A549 (cell line): ENCODE results near the gene ZP2. TPM values are rescaled to one million over a fixed set of nuclear protein-coding genes. Genes with fewer than 3 reads are reported as not detected.
"Not testable (repeated sequence)": the region's sequence is repeated elsewhere in the genome, so short reads cannot be mapped to it uniquely, and the experiment has no call there.

ENCODE experiments used
- ATAC-seq, 2 experiments: fragments of 200-7000 bp in 1 of 2; fragments of >200 bp in 1 of 2; cut with Nextera tagmentation in 1 of 2; cut with Tn5 transposase in 1 of 2; 3 replicates each; pipeline versions ENCODE4 v1.8.0 to v1.9.1; 2018 to 2020; ENCODE audit warnings: mild to moderate bottlenecking in 1 of 2, moderate library complexity in 1 of 2
- CTCF ChIA-PET: fragments of 300-600 bp; sonication (Branson Sonifier 250); formaldehyde crosslinking; extraction: SDS; loops from one replicate; lab custom pipeline; 2021; ENCODE audit warnings: antibody characterized with exemption, inconsistent platforms; lab: Yijun Ruan, JAX
- POLR2A ChIA-PET: fragments of 350-600 bp; formaldehyde crosslinking; extraction: SDS; loops from one replicate; lab custom pipeline; 2021; ENCODE audit warnings: antibody characterized with exemption, inconsistent platforms; lab: Yijun Ruan, JAX
- DNase-seq, 2 experiments: peaks; one replicate each; pipeline versions ENCODE4 v3.0.0 to v3.0.0-alpha.2; 2011 to 2016; ENCODE audit warnings: low read depth in 1 of 2, low spot score in 1 of 2
- FAIRE-seq: peaks from 2 replicates; lab custom pipeline; 2011; peaks lifted over from hg19 to GRCh38; lab: Jason Lieb, UNC
- H3K27ac ChIP-seq, 2 experiments: fragments of >200 bp; sonication (Bioruptor Twin); formaldehyde crosslinking; 3 replicates each; pipeline ENCODE4 v1.5.1; 2016 to 2017
- H3K4me1 ChIP-seq: fragments of >200 bp; sonication (Bioruptor Twin); formaldehyde crosslinking; 3 replicates; pipeline ENCODE4 v1.6.1; 2016
- H3K4me2 ChIP-seq: fragments of >200 bp; sonication (Bioruptor Twin); formaldehyde crosslinking; 3 replicates; pipeline ENCODE4 v1.6.1; 2016
- H3K4me3 ChIP-seq: fragments of >200 bp; sonication (Bioruptor Twin); formaldehyde crosslinking; 3 replicates; pipeline ENCODE4 v1.5.1; 2016
- H3K9me3 ChIP-seq: fragments of >200 bp; sonication (Bioruptor Twin); formaldehyde crosslinking; 3 replicates; pipeline ENCODE4 v1.6.1; 2016
- CEBPB ChIP-seq, 2 experiments: fragments of >200 bp in 1 of 2; sonication (Bioruptor Twin) in 1 of 2; formaldehyde crosslinking in 1 of 2; IDR thresholded peaks; 2 replicates each; pipeline ENCODE4 v1.6.1; 2012 to 2016
- CHD2 ChIP-seq: fragments of 150-350 bp; IDR thresholded peaks from 2 replicates; pipeline ENCODE4 v1.6.1; 2014; ENCODE audit warnings: low read length; ENCODE audit not compliant: partially characterized antibody
- EHMT2 ChIP-seq: fragments of 200-600 bp; sonication (generic); IDR thresholded peaks from 2 replicates; pipeline ENCODE4 v1.6.1; 2016; ENCODE audit warnings: antibody characterized with exemption, low read depth, mild to moderate bottlenecking, moderate library complexity
- EP300 ChIP-seq, 2 experiments: fragments of >200 bp; sonication (Bioruptor Twin); formaldehyde crosslinking; IDR thresholded peaks; 2 replicates in 1 of 2; 3 replicates in 1 of 2; pipeline ENCODE4 v1.6.1; 2016 to 2017
- ESRRA ChIP-seq: fragments of 150-350 bp; IDR thresholded peaks from 2 replicates; pipeline ENCODE4 v1.6.1; 2014; ENCODE audit warnings: mild to moderate bottlenecking, low read length, borderline replicate concordance
- FOXS1 ChIP-seq: fragments of 250-450 bp; sonication (Bioruptor Pico); IDR thresholded peaks from 2 replicates; pipeline ENCODE4 v1.5.0; 2020; ENCODE audit warnings: mild to moderate bottlenecking, moderate library complexity
- HDAC2 ChIP-seq: fragments of 200-600 bp; sonication (generic); IDR thresholded peaks from 2 replicates; pipeline ENCODE4 v1.6.1; 2016
- POLR2A ChIP-seq: IDR thresholded peaks from 2 replicates; pipeline ENCODE4 v1.6.1; 2012; ENCODE audit warnings: mild to moderate bottlenecking, low read length
- RAD21 ChIP-seq, 2 experiments: fragments of >200 bp in 1 of 2; sonication (Bioruptor Twin) in 1 of 2; formaldehyde crosslinking in 1 of 2; IDR thresholded peaks in 1 of 2; conservative IDR thresholded peaks in 1 of 2; 2 replicates in 1 of 2; 3 replicates in 1 of 2; pipeline ENCODE4 v1.6.1; 2012 to 2018; ENCODE audit warnings: inconsistent platforms in 1 of 2
- RCOR1 ChIP-seq: fragments of 150-350 bp; IDR thresholded peaks from 2 replicates; pipeline ENCODE4 v1.6.1; 2014; ENCODE audit warnings: antibody characterized with exemption, low read length, low read depth
- RFX5 ChIP-seq: fragments of 450-650 bp; IDR thresholded peaks from 2 replicates; pipeline ENCODE4 v1.7.1; 2014; ENCODE audit warnings: antibody characterized with exemption, mild to moderate bottlenecking, moderate library complexity
- SMC3 ChIP-seq: fragments of >200 bp; sonication (Bioruptor Twin); formaldehyde crosslinking; IDR thresholded peaks from 3 replicates; pipeline ENCODE4 v1.6.1; 2018; ENCODE audit warnings: inconsistent platforms
- SREBF2 ChIP-seq: fragments of 450-650 bp; IDR thresholded peaks from 2 replicates; pipeline ENCODE4 v1.6.1; 2014; ENCODE audit warnings: mild to moderate bottlenecking, moderate library complexity
- TFCP2L1 ChIP-seq: fragments of 250-450 bp; sonication (Bioruptor Pico); IDR thresholded peaks from 2 replicates; pipeline ENCODE4 v1.5.0; 2021; ENCODE audit warnings: mild to moderate bottlenecking
- WGBS: methylation state at CpG from one replicate; pipeline ENCODE4 v1.1.6; 2017; ENCODE audit errors: missing lambda C conversion rate; 5-methylcytosine and 5-hydroxymethylcytosine counted together
- polyA plus RNA-seq, 4 experiments: library from polyadenylated mRNA; depleted of rRNA in 3 of 4; stranded (reverse); fragments of >200 nt; fragmentation: RNase III in 1 of 4; extraction: RNeasy Plus Mini Kit Qiagen cat#74134 plus additional on column Dnase treatment in 1 of 4; gene quantifications; 2 replicates in 3 of 4; 3 replicates in 1 of 4; pipeline ENCODE4 v1.2.3, GENCODE V29; 2011 to 2017
- TF ChIP-seq, protein P1 (sequence below): fragments of 250-450 bp; sonication (Bioruptor Pico); IDR thresholded peaks from 2 replicates; pipeline ENCODE4 v1.5.0; 2021; ENCODE audit warnings: mild to moderate bottlenecking, moderate library complexity, borderline replicate concordance
- TF ChIP-seq, protein P2 (sequence below): fragments of 250-450 bp; sonication (Bioruptor Pico); IDR thresholded peaks from 2 replicates; pipeline ENCODE4 v1.5.0; 2020; ENCODE audit warnings: low read depth, mild to moderate bottlenecking, moderate library complexity

ZP2 gene
- polyA plus RNA-seq, 2 of the 4 experiments (the other 2 are of a cell fraction) = not detected

DNA sequence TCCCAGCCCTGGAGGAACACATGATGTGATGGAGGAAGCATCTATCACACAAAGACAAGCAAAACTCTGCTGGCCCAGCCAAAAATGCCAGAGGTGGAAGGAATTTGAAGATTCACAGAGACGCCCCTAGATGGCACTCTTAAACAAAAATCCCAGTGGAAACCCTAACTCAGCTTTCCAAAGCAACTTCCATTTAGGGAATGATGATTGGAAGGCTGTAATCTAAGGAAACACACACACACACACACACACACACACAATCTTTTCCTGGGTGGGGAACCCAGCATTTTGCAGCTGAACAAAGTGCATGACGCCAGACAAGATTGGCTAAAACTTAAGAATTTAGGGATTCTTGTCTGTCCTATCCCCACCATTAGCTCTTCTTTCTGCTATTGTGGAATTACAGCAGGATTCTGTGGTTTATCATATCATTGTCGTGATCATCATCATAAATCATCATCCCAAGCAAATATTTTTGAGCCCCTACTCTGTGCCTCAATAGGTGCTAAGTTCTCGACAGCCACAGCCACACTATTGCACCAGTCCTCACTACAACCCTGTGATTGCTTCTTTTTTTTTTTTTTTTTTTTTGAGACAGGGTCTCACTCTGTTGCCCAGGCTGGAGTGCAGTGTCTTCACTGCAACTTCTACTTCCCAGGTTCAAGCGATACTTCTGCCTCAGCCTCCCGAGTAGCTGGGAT, 54.5 kb downstream of the ZP2 start (continued):
- TF ChIP-seq, protein P1, sequence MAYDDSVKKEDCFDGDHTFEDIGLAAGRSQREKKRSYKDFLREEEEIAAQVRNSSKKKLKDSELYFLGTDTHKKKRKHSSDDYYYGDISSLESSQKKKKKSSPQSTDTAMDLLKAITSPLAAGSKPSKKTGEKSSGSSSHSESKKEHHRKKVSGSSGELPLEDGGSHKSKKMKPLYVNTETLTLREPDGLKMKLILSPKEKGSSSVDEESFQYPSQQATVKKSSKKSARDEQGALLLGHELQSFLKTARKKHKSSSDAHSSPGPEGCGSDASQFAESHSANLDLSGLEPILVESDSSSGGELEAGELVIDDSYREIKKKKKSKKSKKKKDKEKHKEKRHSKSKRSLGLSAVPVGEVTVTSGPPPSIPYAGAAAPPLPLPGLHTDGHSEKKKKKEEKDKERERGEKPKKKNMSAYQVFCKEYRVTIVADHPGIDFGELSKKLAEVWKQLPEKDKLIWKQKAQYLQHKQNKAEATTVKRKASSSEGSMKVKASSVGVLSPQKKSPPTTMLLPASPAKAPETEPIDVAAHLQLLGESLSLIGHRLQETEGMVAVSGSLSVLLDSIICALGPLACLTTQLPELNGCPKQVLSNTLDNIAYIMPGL = no peak
- TF ChIP-seq RAD21 (conservative IDR thresholded peaks at IDR 0.05 in 1 of 2, IDR thresholded peaks at IDR 0.05 in 1 of 2) (peak; percentile 87 to 90), RCOR1 (no peak), SMC3 (peak; percentile 75), FOXS1 (CRISPR knock-in tag) (no peak)

DNA sequence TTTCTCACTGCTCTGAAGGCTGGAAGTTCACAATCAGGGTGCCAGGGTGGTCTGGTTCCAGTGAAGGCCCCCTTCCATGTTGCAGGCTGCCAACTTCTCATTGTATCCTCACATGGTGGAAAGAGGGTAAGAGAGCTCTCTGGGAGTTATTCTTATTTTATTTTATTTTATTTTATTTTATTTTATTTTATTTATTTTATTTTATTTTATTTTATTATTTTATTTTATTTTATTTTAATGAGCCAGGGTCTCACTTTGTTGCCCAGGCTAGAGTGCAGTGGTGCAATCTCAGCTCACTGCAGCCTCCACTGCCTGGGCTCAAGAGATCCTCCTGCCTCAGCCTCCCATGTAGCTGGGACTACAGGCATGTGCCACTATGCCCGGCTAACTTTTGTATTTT, 55.4 kb downstream of the ZP2 start:
- 10% methylated on average over 1 of the region's 1 CpG for WGBS
- H3K9me3 ChIP-seq, DNase-seq, H3K27ac ChIP-seq, ATAC-seq, FAIRE-seq, H3K4me2 ChIP-seq, POLR2A ChIA-PET, H3K4me3 ChIP-seq: not testable (repeated sequence)
- CTCF ChIA-PET = interaction anchor here (0.6 to 10.8 kb wide), 20 partner anchors 9 to 1202 kb away, joined by 3 to 141 read pairs (median 4); partner anchors contain the start of genes ERI2 and REXO5
- peaks cover 16% of the 10 kb centered on the region; the same call in 2 of the 3 replicates for H3K4me1 ChIP-seq

DNA sequence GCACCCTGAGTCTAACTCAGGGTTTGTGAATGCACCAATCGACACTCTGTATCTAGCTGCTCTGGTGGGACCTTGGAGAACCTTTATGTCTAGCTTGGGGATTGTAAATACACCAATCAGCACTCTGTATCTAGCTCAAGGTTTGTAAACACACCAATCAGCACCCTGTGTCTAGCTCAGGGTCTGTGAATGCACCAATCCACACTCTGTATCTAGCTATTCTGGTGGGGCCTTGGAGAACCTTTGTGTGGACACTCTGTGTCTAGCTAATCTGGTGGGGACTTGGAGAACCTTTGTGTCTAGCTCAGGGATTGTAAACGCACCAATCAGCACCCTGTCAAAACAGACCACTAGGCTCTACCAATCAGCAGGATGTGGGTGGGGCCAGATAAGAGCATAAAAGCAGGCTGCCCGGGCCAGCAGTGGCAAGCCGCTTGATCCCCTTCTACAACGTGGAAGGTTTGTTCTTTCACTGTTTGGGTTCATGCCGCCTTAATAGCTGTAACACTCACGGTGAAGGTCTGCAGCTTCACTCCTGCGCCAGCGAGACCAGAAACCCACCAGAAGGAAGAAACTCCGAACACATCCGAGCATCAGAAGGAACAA, 58.1 kb downstream of the ZP2 start:
- not testable (repeated sequence) for FAIRE-seq, H3K27ac ChIP-seq, DNase-seq, H3K9me3 ChIP-seq, H3K4me2 ChIP-seq, H3K4me3 ChIP-seq, ATAC-seq
- WGBS = 94% methylated on average over 8 of the region's 11 CpGs
- peaks cover 17% of the 10 kb centered on the region; the same call in 2 of the 3 replicates for H3K4me1 ChIP-seq
- POLR2A ChIA-PET = interaction anchor here (0.5 kb wide), 1 partner anchor 64 kb away, joined by 9 read pairs; no protein-coding TSS in a partner anchor
- CTCF ChIA-PET = interaction anchor here (0.8 to 10.8 kb wide), 6 partner anchors 24 to 1168 kb away, joined by 3 to 141 read pairs (median 4); no protein-coding TSS in a partner anchor

DNA sequence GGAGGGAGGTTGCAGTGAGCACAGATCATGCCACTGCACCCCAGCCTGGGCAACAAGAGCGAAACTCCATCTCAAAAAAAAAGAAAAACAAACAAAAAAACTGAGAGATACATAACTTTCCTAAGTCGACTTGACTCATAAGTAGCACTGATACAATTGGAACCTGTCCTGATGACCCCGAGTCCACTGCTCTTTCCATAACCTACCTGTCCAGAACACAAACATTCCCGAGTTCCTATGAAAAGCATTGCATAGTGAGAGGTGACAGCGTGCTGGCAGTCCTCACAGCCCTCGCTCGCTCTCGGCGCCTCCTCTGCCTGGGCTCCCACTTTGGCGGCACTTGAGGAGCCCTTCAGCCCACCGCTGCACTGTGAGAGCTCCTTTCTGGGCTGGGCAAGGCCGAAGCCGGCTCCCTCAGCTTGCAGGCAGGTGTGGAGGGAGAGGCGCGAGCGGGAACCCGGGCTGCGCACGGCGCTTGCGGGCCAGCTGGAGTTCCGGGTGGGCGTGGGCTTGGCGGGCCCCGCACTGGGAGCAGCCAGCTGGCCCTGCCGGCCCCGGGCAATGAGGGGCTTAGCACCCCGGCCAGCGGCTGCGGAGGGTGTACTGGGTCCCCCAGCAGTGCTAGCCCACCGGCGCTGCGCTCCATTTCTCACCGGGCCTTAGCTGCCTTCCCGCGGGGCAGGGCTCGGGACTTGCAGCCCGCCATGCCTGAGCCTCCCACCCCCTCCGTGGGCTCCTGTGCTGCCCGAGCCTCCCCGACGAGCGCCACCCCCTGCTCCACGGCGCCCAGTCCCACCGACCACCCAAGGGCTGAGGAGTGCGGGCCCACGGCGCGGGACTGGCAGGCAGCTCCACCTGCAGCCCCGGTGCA, 59.0 kb downstream of the ZP2 start:
- POLR2A ChIA-PET, ATAC-seq, H3K4me2 ChIP-seq, H3K9me3 ChIP-seq, H3K4me3 ChIP-seq, DNase-seq, FAIRE-seq, H3K27ac ChIP-seq: not testable (repeated sequence)
- peaks cover 10% of the 10 kb centered on the region; the same call in 1 of the 3 replicates for H3K4me1 ChIP-seq
- CTCF ChIA-PET = interaction anchor here (0.8 to 1.6 kb wide), 3 partner anchors 25 to 148 kb away, joined by 3 to 5 read pairs (median 5); no protein-coding TSS in a partner anchor
- WGBS = 82% methylated on average over 16 of the region's 51 CpGs

DNA sequence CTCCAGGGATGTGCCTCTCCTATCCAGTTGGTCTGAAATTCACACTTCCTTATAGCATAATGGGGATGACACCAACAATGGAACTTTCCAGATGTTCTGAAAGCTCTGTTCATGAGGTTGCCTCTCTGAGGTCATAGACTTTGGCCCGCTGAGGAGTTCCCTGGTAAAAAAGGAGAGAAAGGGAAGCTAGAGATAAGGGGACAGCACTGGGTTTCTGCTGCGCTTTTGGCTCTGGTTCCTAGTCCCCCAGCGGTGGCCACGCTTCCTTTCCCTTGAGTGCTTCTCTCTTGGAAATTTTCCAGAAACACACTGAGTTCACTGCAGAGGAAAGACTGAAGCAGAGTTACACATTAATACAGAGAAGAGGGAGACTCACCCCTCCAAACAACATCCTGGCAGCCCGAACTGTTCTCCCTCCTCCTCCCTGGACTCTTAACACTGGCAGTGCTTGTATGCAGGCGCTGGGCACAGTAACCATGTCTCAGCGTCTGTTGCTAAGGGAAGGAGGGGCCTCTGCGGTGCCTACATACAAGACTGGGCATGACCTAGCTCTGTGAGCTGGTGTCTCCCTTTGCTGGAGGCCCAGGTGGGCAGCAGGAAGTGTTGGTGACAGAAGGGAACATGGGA, 60.9 kb downstream of the ZP2 start, which contains the start of gene DNAH3:
DNAH3 (minus strand) TSS at position 472 of the 627 bp plus-strand sequence. CDS start 527 bp downstream, outside the sequence.
- CTCF ChIA-PET = interaction anchor here (1.0 to 1.6 kb wide), 4 partner anchors 12 to 1170 kb away, joined by 3 to 5 read pairs (median 4); no protein-coding TSS in a partner anchor
- 0 out of 3 replicates have a peak, but pooled peaks cover 7% of the 10 kb centered on the region for H3K4me1 ChIP-seq
- FAIRE-seq (no peak), DNase-seq (peak in 1 of 2 experiments; percentile 20), ATAC-seq (peak; percentile 79 to 89)
- H3K4me2 ChIP-seq = peak within 1 kb of the TSS; percentile 21; the same call in 1 of the 3 replicates
- no peaks in the 10 kb centered on the region for H3K9me3 ChIP-seq
- H3K4me3 ChIP-seq = no peak within 1 kb of the TSS
- 37% methylated on average over 8 of the region's 8 CpGs for WGBS
- POLR2A ChIA-PET = interaction anchor here (0.7 kb wide), 1 partner anchor 1287 kb away, joined by 4 read pairs; no protein-coding TSS in a partner anchor
- peak within 1 kb of the TSS in 1 of 2 experiments; percentile 41; a peak in 1 of 6 replicates for H3K27ac ChIP-seq
- TF ChIP-seq EHMT2 (no peak), POLR2A (no peak), TFCP2L1 (CRISPR knock-in tag) (no peak), HDAC2 (no peak), CHD2 (no peak), SREBF2 (no peak), ESRRA (no peak), CEBPB (IDR thresholded peaks at IDR 0.05) (no peak), RFX5 (no peak), EP300 (IDR thresholded peaks at IDR 0.05) (no peak)
- TF ChIP-seq, protein P2, sequence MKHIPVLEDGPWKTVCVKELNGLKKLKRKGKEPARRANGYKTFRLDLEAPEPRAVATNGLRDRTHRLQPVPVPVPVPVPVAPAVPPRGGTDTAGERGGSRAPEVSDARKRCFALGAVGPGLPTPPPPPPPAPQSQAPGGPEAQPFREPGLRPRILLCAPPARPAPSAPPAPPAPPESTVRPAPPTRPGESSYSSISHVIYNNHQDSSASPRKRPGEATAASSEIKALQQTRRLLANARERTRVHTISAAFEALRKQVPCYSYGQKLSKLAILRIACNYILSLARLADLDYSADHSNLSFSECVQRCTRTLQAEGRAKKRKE (CRISPR knock-in tag) = no peak
- TF ChIP-seq, protein P1 = no peak
